ENCODE results near the gene LIMK2.

DNA sequence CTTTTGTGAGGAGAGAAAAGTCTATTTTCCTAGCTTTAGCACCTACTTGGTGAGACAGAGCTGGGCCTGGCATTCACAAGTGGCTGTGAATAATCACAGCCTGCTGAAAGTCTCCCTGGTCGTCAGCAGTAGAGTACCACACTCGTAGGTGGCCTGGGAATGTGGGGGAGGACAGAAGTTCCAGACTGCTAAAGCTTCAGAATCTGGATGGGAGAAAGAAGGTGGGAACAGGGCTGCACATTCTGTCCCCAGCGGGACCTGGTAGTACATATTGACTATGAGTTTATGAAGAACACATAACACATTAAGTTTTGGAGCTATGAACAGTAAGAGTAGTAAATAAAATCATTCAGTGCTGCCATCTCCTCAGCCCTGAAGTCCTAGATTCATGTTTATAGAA, 19.0 kb upstream of the LIMK2 start:
- TF ChIP-seq, protein P1, sequence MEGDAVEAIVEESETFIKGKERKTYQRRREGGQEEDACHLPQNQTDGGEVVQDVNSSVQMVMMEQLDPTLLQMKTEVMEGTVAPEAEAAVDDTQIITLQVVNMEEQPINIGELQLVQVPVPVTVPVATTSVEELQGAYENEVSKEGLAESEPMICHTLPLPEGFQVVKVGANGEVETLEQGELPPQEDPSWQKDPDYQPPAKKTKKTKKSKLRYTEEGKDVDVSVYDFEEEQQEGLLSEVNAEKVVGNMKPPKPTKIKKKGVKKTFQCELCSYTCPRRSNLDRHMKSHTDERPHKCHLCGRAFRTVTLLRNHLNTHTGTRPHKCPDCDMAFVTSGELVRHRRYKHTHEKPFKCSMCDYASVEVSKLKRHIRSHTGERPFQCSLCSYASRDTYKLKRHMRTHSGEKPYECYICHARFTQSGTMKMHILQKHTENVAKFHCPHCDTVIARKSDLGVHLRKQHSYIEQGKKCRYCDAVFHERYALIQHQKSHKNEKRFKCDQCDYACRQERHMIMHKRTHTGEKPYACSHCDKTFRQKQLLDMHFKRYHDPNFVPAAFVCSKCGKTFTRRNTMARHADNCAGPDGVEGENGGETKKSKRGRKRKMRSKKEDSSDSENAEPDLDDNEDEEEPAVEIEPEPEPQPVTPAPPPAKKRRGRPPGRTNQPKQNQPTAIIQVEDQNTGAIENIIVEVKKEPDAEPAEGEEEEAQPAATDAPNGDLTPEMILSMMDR (IDR thresholded peaks at IDR 0.05; ENCODE audit: insufficient read depth, low read length, poor library complexity, severe bottlenecking): no peak
- no peak for TF ChIP-seq EZH2phosphoT487 (conservative IDR thresholded peaks at IDR 0.05; ENCODE audit: low read length)

Measured in SU-DHL-6 (cell line).